ENCODE data around the gene TTC21A. TPM values are rescaled to one million over a fixed set of nuclear protein-coding genes. Genes with fewer than 3 reads are reported as not detected.

Gene TTC21A
- total and polyA plus RNA-seq, 2 of the 13 experiments (the other 11 are each of a cell fraction or from before 2014, with no cell fraction given) = 0.31 to 1.5 TPM

DNA sequence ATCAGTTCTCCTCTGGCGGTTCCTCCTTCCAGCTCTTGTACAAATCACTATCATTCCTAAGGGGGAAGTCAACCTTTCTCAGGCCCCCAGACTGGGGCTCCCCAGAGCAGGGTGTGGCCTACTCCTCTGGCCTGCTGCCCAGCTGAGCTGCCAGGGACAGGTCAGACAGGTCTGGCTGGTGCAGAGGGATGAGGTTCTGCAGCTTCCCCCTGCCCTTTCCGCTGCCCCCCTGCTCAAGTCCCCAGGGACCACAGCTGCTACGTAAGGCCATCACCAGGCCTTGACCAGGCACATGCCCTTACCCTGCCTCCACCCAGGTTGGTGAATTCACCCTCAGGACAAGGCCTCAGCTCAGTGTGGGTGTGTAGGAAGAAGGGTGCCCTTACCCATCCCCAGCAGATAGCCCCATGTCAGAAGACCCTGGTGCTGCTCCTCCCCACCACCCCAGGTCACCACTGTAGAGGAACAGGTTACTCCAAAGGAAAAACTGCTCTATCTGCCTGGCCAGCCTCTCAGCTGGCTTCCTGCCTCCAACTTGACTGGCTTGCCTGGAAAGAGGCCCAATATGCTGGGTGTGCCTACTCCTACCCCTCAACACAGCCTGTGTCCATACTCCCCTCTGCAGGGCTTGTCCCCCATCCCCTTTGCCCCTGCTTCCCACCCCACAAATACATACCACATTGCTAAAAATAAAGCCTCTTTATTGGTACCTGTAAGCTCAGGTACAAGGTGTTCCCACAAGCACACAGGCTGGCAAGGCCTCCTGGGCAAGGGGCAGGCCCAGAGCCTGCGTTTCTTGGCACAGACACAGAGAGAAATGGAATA is 33.9 kb downstream of the TTC21A start:
- FAIRE-seq (no peak), ATAC-seq (peak; percentile 21), DNase-seq (ENCODE audit: low spot score) (no peak)
- ChIA-PET CTCF (ENCODE audit: low intra/inter-chr PET ratio, low total read pairs) (no interaction called here), POLR2A (interaction anchor here (0.6 kb wide), 1 partner anchor 40 kb away, joined by 3 read pairs; no protein-coding TSS in a partner anchor)
- 97% methylated on average over 3 of the region's 4 CpGs for WGBS (ENCODE audit: low lambda C conversion rate)
- no TSS peak for BruUV-seq (replicated peaks)
- Histone ChIP-seq H3K4me1 (ENCODE audit: insufficient read depth, low read length) (peaks cover 1% of the 10 kb centered on the region), H3K9me3 (ENCODE audit: low read length) (no peaks in the 10 kb centered on the region), H4K20me1 (ENCODE audit: insufficient read depth, low read length) (peaks cover 4% of the 10 kb centered on the region; the same call in 1 of the 2 replicates), H2AFZ (ENCODE audit: low read length) (no peak overlapping the region), H3K27ac (ENCODE audit: extremely low read length, insufficient read depth, low read length) (no peak overlapping the region), H3K4me2 (ENCODE audit: low read depth, low read length) (no peak overlapping the region), H3K36me3 (replicated peaks in 1 of 2; ENCODE audit: control insufficient read depth in 1 of 2, insufficient read depth in 2 of 2, low read length in 2 of 2) (peaks cover 26 to 47% of the 10 kb centered on the region in 2 experiments; a peak in 4 of 5 replicates), H3K4me3 (replicated peaks in 1 of 3; ENCODE audit: insufficient read depth in 1 of 3, low read depth in 2 of 3, low read length in 3 of 3) (no peak overlapping the region), H3K9ac (ENCODE audit: insufficient read depth, low read depth, low read length) (no peak overlapping the region), H3K79me2 (ENCODE audit: insufficient read depth, low read length) (no peaks in the 10 kb centered on the region), H3K27me3 (ENCODE audit: control insufficient read depth in 1 of 2, insufficient read depth in 2 of 2, low read length in 2 of 2) (no peaks in the 10 kb centered on the region)
- intact Hi-C loops (cut with micrococcal nuclease; ENCODE audit: unreplicated experiment) = no loop called here
- no peak for TF ChIP-seq ATF1 (CRISPR knock-in tag; IDR thresholded peaks at IDR 0.05)
- TF ChIP-seq RBM22 (optimal IDR thresholded peaks at IDR 0.05; ENCODE audit: low read length) = peak; percentile 12
- no peak for TF ChIP-seq ZBTB3 (CRISPR knock-in tag; IDR thresholded peaks at IDR 0.05; ENCODE audit: borderline replicate concordance, low read depth)
- no peak for TF ChIP-seq MTF2 (CRISPR knock-in tag; IDR thresholded peaks at IDR 0.05; ENCODE audit: borderline replicate concordance)
- no peak for TF ChIP-seq ZNF121 (CRISPR knock-in tag; IDR thresholded peaks at IDR 0.05)
- no peak for TF ChIP-seq SMC3 (IDR thresholded peaks at IDR 0.05; ENCODE audit: low read length)
- peak; percentile 40 for TF ChIP-seq AGO2 (optimal IDR thresholded peaks at IDR 0.05; ENCODE audit: low read depth, low read length)
- TF ChIP-seq POLR2A (IDR thresholded peaks at IDR 0.05; ENCODE audit: insufficient read depth in 1 of 2, low read depth in 2 of 2, low read length in 2 of 2) = peak in 1 of 2 experiments; percentile 29; a peak in 1 of 4 replicates
- TF ChIP-seq ZNF44 (CRISPR knock-in tag; IDR thresholded peaks at IDR 0.05) = no peak
- in situ Hi-C loops (cut with HindIII; ENCODE audit: extremely low pct_ligation_motif_present, low pct_unique_long_range_greater_than_20kb) = no loop called here

DNA sequence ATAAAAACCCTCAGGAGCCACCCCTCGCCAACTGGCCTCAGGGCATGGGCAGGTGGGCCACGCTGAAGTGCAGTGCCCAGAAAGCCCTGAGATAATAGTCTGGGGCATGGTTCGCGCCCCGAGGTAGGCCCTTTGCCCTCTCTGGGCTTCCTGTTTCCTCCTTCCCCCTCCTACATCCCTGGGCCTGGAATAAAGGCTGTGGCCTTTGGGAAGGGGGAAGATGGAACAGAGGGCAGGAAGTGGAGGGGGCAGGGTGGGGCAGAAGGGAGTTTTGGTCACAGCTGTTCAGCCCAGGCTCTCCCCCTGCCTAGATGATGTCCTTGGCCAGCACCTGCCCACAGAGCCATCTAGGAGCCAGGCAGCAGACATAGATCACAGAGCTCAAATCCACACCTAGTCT is 34.6 kb downstream of the TTC21A start:
- peaks cover 8% of the 10 kb centered on the region for H3K4me1 ChIP-seq (ENCODE audit: insufficient read depth, low read length)
- TF ChIP-seq ZNF839 (CRISPR knock-in tag; IDR thresholded peaks at IDR 0.05; ENCODE audit: borderline replicate concordance) (no peak), POLR2AphosphoS2 (IDR thresholded peaks at IDR 0.05; ENCODE audit: low read depth, low read length) (peak; percentile 42; the same call in 1 of the 2 replicates), AGO2 (optimal IDR thresholded peaks at IDR 0.05; ENCODE audit: low read depth, low read length) (peak; percentile 34), AGO1 (IDR thresholded peaks at IDR 0.05; ENCODE audit: low read depth, low read length, poor library complexity, severe bottlenecking) (peak; percentile 92), ZFP41 (CRISPR knock-in tag; IDR thresholded peaks at IDR 0.05; ENCODE audit: borderline replicate concordance) (no peak), ZFAT (CRISPR knock-in tag; conservative IDR thresholded peaks at IDR 0.05) (no peak), ZFP36L1 (CRISPR knock-in tag; IDR thresholded peaks at IDR 0.05) (no peak), POLR2AphosphoS5 (IDR thresholded peaks at IDR 0.05; ENCODE audit: low read depth, low read length) (peak; percentile 23; the same call in 1 of the 2 replicates)

More for the DNA sequence above, 34.6 kb downstream of the TTC21A start:
- Histone ChIP-seq H3K9me3 (ENCODE audit: low read length) (no peaks in the 10 kb centered on the region), H3K36me3 (replicated peaks in 1 of 2; ENCODE audit: control insufficient read depth in 1 of 2, insufficient read depth in 2 of 2, low read length in 2 of 2) (peaks cover 28 to 51% of the 10 kb centered on the region in 2 experiments; a peak in 4 of 5 replicates), H3K4me3 (replicated peaks in 1 of 3; ENCODE audit: insufficient read depth in 1 of 3, low read depth in 2 of 3, low read length in 3 of 3) (no peak overlapping the region), H3K27me3 (ENCODE audit: control insufficient read depth in 1 of 2, insufficient read depth in 2 of 2, low read length in 2 of 2) (no peaks in the 10 kb centered on the region), H3K4me2 (ENCODE audit: low read depth, low read length) (no peak overlapping the region), H2AFZ (ENCODE audit: low read length) (no peak overlapping the region), H3K79me2 (ENCODE audit: insufficient read depth, low read length) (no peaks in the 10 kb centered on the region), H3K27ac (ENCODE audit: extremely low read length, insufficient read depth, low read length) (no peak overlapping the region), H4K20me1 (ENCODE audit: insufficient read depth, low read length) (peaks cover 11% of the 10 kb centered on the region; the same call in 1 of the 2 replicates), H3K9ac (ENCODE audit: insufficient read depth, low read depth, low read length) (no peak overlapping the region)
- FAIRE-seq (no peak), ATAC-seq (no peak), DNase-seq (ENCODE audit: low spot score) (no peak)
- POLR2A ChIA-PET = no interaction called here
- intact Hi-C loops (cut with micrococcal nuclease; ENCODE audit: unreplicated experiment) = no loop called here
- 90% methylated on average over 5 of the region's 5 CpGs for WGBS (ENCODE audit: low lambda C conversion rate)
- CTCF ChIA-PET (ENCODE audit: low intra/inter-chr PET ratio, low total read pairs) = no interaction called here
- in situ Hi-C loops (cut with HindIII; ENCODE audit: extremely low pct_ligation_motif_present, low pct_unique_long_range_greater_than_20kb) = no loop called here
- no TSS peak for BruUV-seq (replicated peaks)

Data from HepG2 (cell line).